ENCODE results near the gene CDKN1C. TPM values are rescaled to one million over a fixed set of nuclear protein-coding genes. Genes with fewer than 3 reads are reported as not detected.

CDKN1C gene
- total RNA-seq, 2 donors from 2014 or later = 10.9 to 18.2 TPM

DNA sequence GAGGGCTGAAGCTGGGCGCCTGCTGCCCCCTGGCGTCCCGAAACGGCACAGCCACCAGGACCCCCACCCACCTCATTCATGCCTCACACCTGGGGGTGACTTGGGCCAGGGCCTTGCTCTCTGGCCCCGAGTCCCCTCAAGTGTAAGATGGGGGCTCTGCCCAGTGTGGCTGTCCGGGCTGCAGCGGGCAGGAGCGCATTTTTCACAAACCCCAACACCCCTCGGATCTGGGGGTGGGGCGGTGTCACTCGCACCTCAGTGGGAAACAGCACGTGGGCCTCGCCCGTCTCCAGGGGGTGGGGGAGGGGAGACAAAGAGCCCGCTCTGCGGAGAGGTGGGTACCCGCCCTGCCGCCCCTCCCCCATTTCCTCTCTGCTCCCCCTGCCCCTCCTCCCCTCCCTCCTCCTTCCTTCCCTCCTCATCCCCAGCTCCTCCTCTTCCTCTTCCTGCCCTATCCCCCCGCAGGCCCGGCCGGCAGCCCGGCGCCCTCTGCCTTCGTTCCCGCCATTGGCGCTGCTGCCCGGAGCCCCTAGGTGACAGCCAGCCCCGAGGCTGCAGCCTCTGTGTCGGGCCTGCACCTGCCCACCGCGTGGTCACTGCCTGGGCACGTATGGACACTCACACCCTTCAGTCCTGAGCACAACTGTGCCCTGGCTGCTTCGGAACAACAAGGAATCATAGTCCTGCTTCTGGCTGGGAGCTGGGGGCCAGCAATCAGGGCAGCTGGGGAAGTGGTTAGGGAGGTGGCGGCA lies 6.8 kb upstream of the CDKN1C start:
- H3K4me1 ChIP-seq = peaks cover 10% of the 10 kb centered on the region
- TF ChIP-seq CTCF (IDR thresholded peaks at IDR 0.05) = peak; percentile 90
- peak; percentile 72 for DNase-seq
- no peaks in the 10 kb centered on the region for H3K27me3 ChIP-seq
- H3K36me3 ChIP-seq = no peaks in the 10 kb centered on the region
- peak overlapping the region; percentile 64 to 69 for H3K9ac ChIP-seq (ENCODE audit: low read depth in 2 of 2, low read length in 2 of 2)
- H3K9me3 ChIP-seq = no peaks in the 10 kb centered on the region
- peak overlapping the region; percentile 26 for H3K4me3 ChIP-seq
- H3K27ac ChIP-seq = peak overlapping the region; percentile 2
- intact Hi-C loops (cut with DNase I) = loop anchor here (5.0 to 10.0 kb wide), 2 partner anchors 40 to 698 kb away; no protein-coding TSS in a partner anchor

- Histone ChIP-seq H3K9ac (ENCODE audit: low read depth in 2 of 2, low read length in 2 of 2) (peak overlapping the region; percentile 64 to 69), H3K27ac (no peak overlapping the region), H3K36me3 (no peaks in the 10 kb centered on the region), H3K27me3 (no peaks in the 10 kb centered on the region), H3K4me1 (peaks cover 10% of the 10 kb centered on the region), H3K9me3 (no peaks in the 10 kb centered on the region), H3K4me3 (peak overlapping the region; percentile 26)
- TF ChIP-seq CTCF (IDR thresholded peaks at IDR 0.05) = no peak
- DNase-seq = peak; percentile 62
- intact Hi-C loops (cut with DNase I) = loop anchor here (5.0 to 10.0 kb wide), 2 partner anchors 41 to 697 kb away; no protein-coding TSS in a partner anchor
Measured at GRCh38 chr11:2891326-2892214, 6.0 kb upstream of the CDKN1C start.

- Histone ChIP-seq H3K9ac (ENCODE audit: low read depth in 2 of 2, low read length in 2 of 2) (peak overlapping the region; percentile 6 to 58), H3K27ac (no peak overlapping the region), H3K4me1 (peaks cover 14% of the 10 kb centered on the region), H3K36me3 (no peaks in the 10 kb centered on the region), H3K27me3 (no peaks in the 10 kb centered on the region), H3K9me3 (no peaks in the 10 kb centered on the region), H3K4me3 (no peak overlapping the region)
- intact Hi-C loops (cut with DNase I) = loop anchor here (5.0 to 10.0 kb wide), 2 partner anchors 42 to 696 kb away; no protein-coding TSS in a partner anchor
- no peak for TF ChIP-seq CTCF (IDR thresholded peaks at IDR 0.05)
- DNase-seq = peak; percentile 70
Measured at GRCh38 chr11:2890466-2891294, 5.1 kb upstream of the CDKN1C start.

GRCh38 chr11:2889362-2890273 lies 4.0 kb upstream of the CDKN1C start:
- peaks cover 14% of the 10 kb centered on the region for H3K4me1 ChIP-seq
- H3K9ac ChIP-seq (ENCODE audit: low read depth in 2 of 2, low read length in 2 of 2) = no peak overlapping the region
- intact Hi-C loops (cut with DNase I) = loop anchor here (5.0 to 10.0 kb wide), 3 partner anchors 43 to 695 kb away; no protein-coding TSS in a partner anchor
- H3K27ac ChIP-seq = no peak overlapping the region
- H3K9me3 ChIP-seq = no peaks in the 10 kb centered on the region
- no peak for DNase-seq
- no peak for TF ChIP-seq CTCF (IDR thresholded peaks at IDR 0.05)
- no peaks in the 10 kb centered on the region for H3K27me3 ChIP-seq
- no peak overlapping the region for H3K4me3 ChIP-seq
- no peaks in the 10 kb centered on the region for H3K36me3 ChIP-seq
